ENCODE measurements around the gene FASLG. TPM values are rescaled to one million over a fixed set of nuclear protein-coding genes. Genes with fewer than 3 reads are reported as not detected.
A peak's percentile ranks its signal among the peaks of the same experiment; 100 is the strongest.

FASLG gene
- total RNA-seq, 1 donor = not detected

DNA sequence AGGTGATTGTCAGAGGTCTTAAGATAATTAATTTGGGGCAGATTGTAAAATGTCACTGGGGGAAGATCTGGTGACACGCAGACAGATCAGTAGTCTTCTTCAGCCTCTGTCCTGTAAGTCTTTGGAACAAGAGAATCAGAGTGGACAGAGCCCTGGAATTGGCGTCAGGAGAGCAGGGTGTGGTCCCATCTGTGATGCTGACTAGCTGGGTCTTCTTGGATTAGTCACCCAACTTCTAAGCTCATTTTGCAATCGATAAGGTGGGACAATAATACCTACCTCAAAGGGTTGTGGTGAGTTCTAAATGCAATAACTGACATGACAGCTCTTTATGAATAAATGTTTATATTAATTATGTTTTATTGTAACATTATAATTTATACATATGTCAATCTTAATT, 4.8 kb downstream of the FASLG start:
- TF ChIP-seq, protein P1, sequence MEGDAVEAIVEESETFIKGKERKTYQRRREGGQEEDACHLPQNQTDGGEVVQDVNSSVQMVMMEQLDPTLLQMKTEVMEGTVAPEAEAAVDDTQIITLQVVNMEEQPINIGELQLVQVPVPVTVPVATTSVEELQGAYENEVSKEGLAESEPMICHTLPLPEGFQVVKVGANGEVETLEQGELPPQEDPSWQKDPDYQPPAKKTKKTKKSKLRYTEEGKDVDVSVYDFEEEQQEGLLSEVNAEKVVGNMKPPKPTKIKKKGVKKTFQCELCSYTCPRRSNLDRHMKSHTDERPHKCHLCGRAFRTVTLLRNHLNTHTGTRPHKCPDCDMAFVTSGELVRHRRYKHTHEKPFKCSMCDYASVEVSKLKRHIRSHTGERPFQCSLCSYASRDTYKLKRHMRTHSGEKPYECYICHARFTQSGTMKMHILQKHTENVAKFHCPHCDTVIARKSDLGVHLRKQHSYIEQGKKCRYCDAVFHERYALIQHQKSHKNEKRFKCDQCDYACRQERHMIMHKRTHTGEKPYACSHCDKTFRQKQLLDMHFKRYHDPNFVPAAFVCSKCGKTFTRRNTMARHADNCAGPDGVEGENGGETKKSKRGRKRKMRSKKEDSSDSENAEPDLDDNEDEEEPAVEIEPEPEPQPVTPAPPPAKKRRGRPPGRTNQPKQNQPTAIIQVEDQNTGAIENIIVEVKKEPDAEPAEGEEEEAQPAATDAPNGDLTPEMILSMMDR (IDR thresholded peaks at IDR 0.05; ENCODE audit: insufficient read depth, low read length) = no peak
- DNase-seq (ENCODE audit: low read depth) = peak; percentile 35
- H3K4me3 ChIP-seq (ENCODE audit: low read depth, low read length) = no peak overlapping the region

GRCh38 chr1:172668097-172668496, 9.2 kb downstream of the FASLG start:
- H3K4me3 ChIP-seq (ENCODE audit: low read depth, low read length) = no peak overlapping the region
- TF ChIP-seq, protein P1 (IDR thresholded peaks at IDR 0.05; ENCODE audit: insufficient read depth, low read length) = no peak
- DNase-seq (ENCODE audit: low read depth) = no peak

GRCh38 chr1:172669011-172669410, 10.1 kb downstream of the FASLG start:
- H3K4me3 ChIP-seq (ENCODE audit: low read depth, low read length) = no peak overlapping the region
- TF ChIP-seq, protein P1 (IDR thresholded peaks at IDR 0.05; ENCODE audit: insufficient read depth, low read length) = no peak
- DNase-seq (ENCODE audit: low read depth) = no peak

DNA sequence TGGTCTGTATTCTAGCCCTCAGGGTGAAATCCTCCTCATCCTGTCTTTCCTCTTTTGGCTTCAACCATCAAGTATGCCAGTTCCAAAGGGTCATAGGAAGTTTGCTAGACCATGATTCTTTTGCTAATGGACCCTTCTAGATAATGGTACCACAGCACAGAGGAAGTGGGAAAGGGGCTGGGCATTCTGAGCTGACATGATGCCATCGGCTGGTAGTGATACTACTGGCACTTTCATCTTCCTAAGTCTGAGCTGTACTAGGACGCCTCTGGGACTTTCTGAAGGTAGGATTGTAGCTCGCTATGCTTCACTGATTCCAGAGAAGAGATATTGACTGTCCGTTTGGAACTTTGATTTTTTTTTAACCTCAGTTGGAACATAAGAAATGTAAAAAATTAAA, 11.4 kb downstream of the FASLG start:
- TF ChIP-seq, protein P1 (IDR thresholded peaks at IDR 0.05; ENCODE audit: insufficient read depth, low read length) = no peak
- H3K4me3 ChIP-seq (ENCODE audit: low read depth, low read length) = no peak overlapping the region
- no peak for DNase-seq (ENCODE audit: low read depth)

GRCh38 chr1:172670791-172671190, 11.9 kb downstream of the FASLG start:
- DNase-seq (ENCODE audit: low read depth) = no peak
- H3K4me3 ChIP-seq (ENCODE audit: low read depth, low read length) = no peak overlapping the region

DNA sequence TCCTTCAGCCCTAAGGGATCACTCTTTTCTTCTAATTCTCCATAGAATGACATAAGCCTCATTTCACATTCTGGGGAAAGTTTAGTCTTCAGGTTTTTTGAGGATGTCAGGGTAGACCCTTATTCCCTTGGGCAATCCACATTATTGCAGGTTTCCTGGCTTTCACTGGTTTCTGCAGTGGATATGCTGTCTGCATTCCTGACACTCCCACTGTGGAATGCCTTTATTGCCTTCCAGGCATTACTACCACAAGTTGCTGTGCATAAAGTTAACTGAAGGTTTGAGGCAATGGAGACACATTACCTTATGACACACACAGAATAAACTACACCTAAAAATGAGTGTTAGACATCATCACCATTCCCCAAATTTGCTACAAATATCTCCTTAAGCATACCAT, 12.7 kb downstream of the FASLG start:
- no peak overlapping the region for H3K4me3 ChIP-seq (ENCODE audit: low read depth, low read length)
- peak; percentile 68 for DNase-seq (ENCODE audit: low read depth)
- TF ChIP-seq, protein P1 (IDR thresholded peaks at IDR 0.05; ENCODE audit: insufficient read depth, low read length) = no peak

More at GRCh38 chr1:172670791-172671190, 11.9 kb downstream of the FASLG start:
- TF ChIP-seq, protein P1 (IDR thresholded peaks at IDR 0.05; ENCODE audit: insufficient read depth, low read length) = no peak

DNA sequence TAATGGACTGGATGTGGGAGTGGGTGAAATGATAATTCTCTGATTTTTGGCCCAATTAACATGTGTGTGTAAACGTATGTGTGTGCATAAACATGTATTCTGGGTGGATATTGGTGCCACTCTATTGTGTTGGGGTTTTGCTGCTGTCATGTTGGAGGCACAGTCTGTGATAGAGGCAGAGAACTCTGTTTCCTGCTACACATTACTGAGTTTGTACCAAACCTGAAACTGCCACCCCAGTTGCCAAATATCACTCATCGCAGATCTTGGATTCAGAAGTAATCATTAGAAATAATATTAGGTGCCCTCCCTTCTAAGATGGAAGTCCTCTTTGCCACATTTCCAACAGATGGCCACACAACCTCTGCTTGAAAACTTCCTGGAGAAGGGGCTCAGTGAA, 13.8 kb downstream of the FASLG start:
- no peak overlapping the region for H3K4me3 ChIP-seq (ENCODE audit: low read depth, low read length)
- DNase-seq (ENCODE audit: low read depth) = no peak
- TF ChIP-seq, protein P1 (IDR thresholded peaks at IDR 0.05; ENCODE audit: insufficient read depth, low read length) = no peak

All from fibroblast of the aortic adventitia (primary cell).